Measurements from ENCODE around the gene ANKS1B. TPM values are rescaled to one million over a fixed set of nuclear protein-coding genes. Genes with fewer than 3 reads are reported as not detected.

ANKS1B gene
- total RNA-seq, 1 experiment from 2014 or later: 0.61 TPM

DNA sequence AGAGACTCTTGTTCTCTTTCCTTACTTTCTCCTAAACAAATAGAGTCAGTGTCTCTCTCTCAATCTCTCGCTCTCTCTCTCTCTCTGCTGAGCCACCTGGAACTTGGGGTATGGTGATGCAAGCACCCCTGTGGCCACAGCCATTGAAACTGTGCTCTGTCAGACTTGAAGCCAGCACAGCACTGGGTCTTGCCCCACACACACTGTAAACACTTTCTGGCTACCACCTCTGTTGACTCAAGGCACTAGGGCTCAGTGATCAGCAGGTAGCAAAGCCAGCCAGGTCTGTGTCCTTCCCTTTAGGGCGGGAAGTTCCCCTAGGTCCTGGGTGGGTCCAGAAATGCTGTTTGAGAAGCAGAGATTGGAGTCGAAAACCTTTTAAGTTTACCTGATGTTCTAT is 463.1 kb downstream of the ANKS1B start:
- H3K27ac Mint-ChIP-seq (ENCODE audit: unreplicated experiment): no peak overlapping the region
- intact Hi-C loops (cut with micrococcal nuclease; ENCODE audit: unreplicated experiment): no loop called here

DNA sequence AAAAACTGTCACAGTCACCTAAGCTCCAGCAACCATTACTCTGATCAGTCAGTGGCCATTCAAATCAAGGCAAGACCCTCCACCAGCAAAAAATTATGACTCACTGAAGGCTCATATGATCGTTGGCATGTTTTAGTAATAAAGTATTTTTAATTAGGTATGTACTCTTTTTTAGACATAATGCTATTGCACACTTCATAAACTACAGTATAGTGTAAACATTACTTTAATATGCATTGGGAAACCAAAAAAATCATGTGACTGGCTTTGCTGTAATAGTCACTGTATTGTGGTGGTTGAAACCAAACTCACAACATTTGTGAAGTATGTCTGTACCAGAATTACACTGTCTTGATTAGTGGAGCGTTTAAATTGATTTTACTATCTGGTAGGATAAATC is 471.7 kb downstream of the ANKS1B start:
- BruUV-seq (replicated peaks): no TSS peak
- H3K36me3 Mint-ChIP-seq (ENCODE audit: insufficient read depth, unreplicated experiment): no peaks in the 10 kb centered on the region
- Histone ChIP-seq H3K4me1 (no peaks in the 10 kb centered on the region), H3K36me3 (ENCODE audit: control insufficient read depth, insufficient read depth, low read length) (no peaks in the 10 kb centered on the region), H3K4me3 (ENCODE audit: low read depth, low read length) (no peak overlapping the region), H3K27me3 (replicated peaks; ENCODE audit: control insufficient read depth, insufficient read depth, low read length) (no peaks in the 10 kb centered on the region), H3K9me3 (no peaks in the 10 kb centered on the region)
- H3K27me3 Mint-ChIP-seq (ENCODE audit: insufficient read depth, unreplicated experiment): no peaks in the 10 kb centered on the region
- POLR2A ChIA-PET: no interaction called here
- CTCF ChIA-PET: no interaction called here
- H3K4me1 Mint-ChIP-seq (ENCODE audit: low read depth, unreplicated experiment): no peaks in the 10 kb centered on the region
- no peaks in the 10 kb centered on the region for H3K9me3 Mint-ChIP-seq (ENCODE audit: unreplicated experiment)
- intact Hi-C loops (cut with micrococcal nuclease; ENCODE audit: unreplicated experiment): no loop called here
- H3K27ac Mint-ChIP-seq (ENCODE audit: unreplicated experiment): no peak overlapping the region
- TF ChIP-seq, protein P1, sequence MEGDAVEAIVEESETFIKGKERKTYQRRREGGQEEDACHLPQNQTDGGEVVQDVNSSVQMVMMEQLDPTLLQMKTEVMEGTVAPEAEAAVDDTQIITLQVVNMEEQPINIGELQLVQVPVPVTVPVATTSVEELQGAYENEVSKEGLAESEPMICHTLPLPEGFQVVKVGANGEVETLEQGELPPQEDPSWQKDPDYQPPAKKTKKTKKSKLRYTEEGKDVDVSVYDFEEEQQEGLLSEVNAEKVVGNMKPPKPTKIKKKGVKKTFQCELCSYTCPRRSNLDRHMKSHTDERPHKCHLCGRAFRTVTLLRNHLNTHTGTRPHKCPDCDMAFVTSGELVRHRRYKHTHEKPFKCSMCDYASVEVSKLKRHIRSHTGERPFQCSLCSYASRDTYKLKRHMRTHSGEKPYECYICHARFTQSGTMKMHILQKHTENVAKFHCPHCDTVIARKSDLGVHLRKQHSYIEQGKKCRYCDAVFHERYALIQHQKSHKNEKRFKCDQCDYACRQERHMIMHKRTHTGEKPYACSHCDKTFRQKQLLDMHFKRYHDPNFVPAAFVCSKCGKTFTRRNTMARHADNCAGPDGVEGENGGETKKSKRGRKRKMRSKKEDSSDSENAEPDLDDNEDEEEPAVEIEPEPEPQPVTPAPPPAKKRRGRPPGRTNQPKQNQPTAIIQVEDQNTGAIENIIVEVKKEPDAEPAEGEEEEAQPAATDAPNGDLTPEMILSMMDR (IDR thresholded peaks at IDR 0.05; ENCODE audit: insufficient read depth in 1 of 2, low read depth in 1 of 2, low read length in 1 of 2, severe bottlenecking in 1 of 2, unreplicated experiment in 1 of 2): no peak
- H3K4me3 Mint-ChIP-seq (ENCODE audit: unreplicated experiment): no peak overlapping the region
- no peak for DNase-seq

More for the DNA sequence above, 463.1 kb downstream of the ANKS1B start:
- no TSS peak for BruUV-seq (replicated peaks)
- Mint-ChIP-seq H3K36me3 (ENCODE audit: insufficient read depth, unreplicated experiment) (no peaks in the 10 kb centered on the region), H3K9me3 (ENCODE audit: unreplicated experiment) (no peaks in the 10 kb centered on the region), H3K4me3 (ENCODE audit: unreplicated experiment) (no peak overlapping the region), H3K27me3 (ENCODE audit: insufficient read depth, unreplicated experiment) (peaks cover 4% of the 10 kb centered on the region), H3K4me1 (ENCODE audit: low read depth, unreplicated experiment) (no peaks in the 10 kb centered on the region)
- Histone ChIP-seq H3K4me3 (ENCODE audit: low read depth, low read length) (no peak overlapping the region), H3K4me1 (no peaks in the 10 kb centered on the region), H3K36me3 (ENCODE audit: control insufficient read depth, insufficient read depth, low read length) (no peaks in the 10 kb centered on the region), H3K27me3 (replicated peaks; ENCODE audit: control insufficient read depth, insufficient read depth, low read length) (no peaks in the 10 kb centered on the region), H3K9me3 (no peaks in the 10 kb centered on the region)
- ChIA-PET CTCF (no interaction called here), POLR2A (no interaction called here)
- TF ChIP-seq, protein P1 (IDR thresholded peaks at IDR 0.05; ENCODE audit: insufficient read depth in 1 of 2, low read depth in 1 of 2, low read length in 1 of 2, severe bottlenecking in 1 of 2, unreplicated experiment in 1 of 2): no peak
- DNase-seq: no peak

DNA sequence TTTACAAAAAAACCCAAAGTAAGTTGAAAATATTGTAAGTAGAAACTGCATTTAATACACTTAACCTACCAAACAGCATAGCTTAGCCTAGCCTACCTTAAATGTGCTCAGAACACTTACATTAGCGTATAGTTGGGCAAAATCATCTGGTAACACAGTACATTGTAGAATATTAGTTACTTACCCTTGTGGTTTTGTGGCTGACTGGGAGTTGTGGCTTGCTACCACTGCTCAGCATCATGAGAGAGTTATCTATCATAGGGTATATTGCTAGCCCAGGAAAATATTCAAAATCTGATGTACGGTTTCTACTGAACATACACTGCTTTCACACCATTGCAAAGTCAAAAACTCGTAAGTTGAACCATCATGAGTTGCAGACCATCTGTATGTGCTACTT is 478.9 kb downstream of the ANKS1B start:
- Mint-ChIP-seq H3K27ac (ENCODE audit: unreplicated experiment) (no peak overlapping the region), H3K4me1 (ENCODE audit: low read depth, unreplicated experiment) (no peaks in the 10 kb centered on the region), H3K4me3 (ENCODE audit: unreplicated experiment) (no peak overlapping the region), H3K36me3 (ENCODE audit: insufficient read depth, unreplicated experiment) (no peaks in the 10 kb centered on the region), H3K27me3 (ENCODE audit: insufficient read depth, unreplicated experiment) (peaks cover 3% of the 10 kb centered on the region), H3K9me3 (ENCODE audit: unreplicated experiment) (no peaks in the 10 kb centered on the region)
- intact Hi-C loops (cut with micrococcal nuclease; ENCODE audit: unreplicated experiment): no loop called here
- POLR2A ChIA-PET: no interaction called here
- Histone ChIP-seq H3K36me3 (ENCODE audit: control insufficient read depth, insufficient read depth, low read length) (no peaks in the 10 kb centered on the region), H3K27me3 (replicated peaks; ENCODE audit: control insufficient read depth, insufficient read depth, low read length) (no peaks in the 10 kb centered on the region), H3K9me3 (no peaks in the 10 kb centered on the region), H3K4me1 (no peaks in the 10 kb centered on the region), H3K4me3 (ENCODE audit: low read depth, low read length) (no peak overlapping the region)
- CTCF ChIA-PET: no interaction called here
- no peak for DNase-seq
- TF ChIP-seq, protein P1 (IDR thresholded peaks at IDR 0.05; ENCODE audit: insufficient read depth in 1 of 2, low read depth in 1 of 2, low read length in 1 of 2, severe bottlenecking in 1 of 2, unreplicated experiment in 1 of 2): no peak
- BruUV-seq (replicated peaks): no TSS peak

All from Caco-2 (cell line).